Measurements from ENCODE around the gene RBBP4.

RBBP4 gene

DNA sequence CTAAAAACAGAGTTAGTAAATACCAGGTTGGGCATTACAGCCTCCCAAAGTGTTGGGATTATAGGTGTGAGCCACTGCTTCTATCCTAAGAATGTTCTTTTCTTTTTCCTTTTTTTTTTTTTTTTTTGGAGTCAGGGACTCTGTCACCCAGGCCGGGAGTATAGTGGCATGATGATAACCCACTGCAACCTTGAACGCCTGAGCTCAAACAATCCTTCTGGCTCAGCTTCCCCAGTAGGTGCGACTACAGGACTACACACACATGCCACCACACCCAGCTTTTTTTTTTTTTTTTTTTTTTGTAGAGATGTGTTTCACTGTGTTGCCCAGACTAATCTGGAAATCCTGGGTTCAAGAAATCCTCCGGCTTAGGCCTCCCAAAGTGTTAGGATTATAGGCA, 6.6 kb upstream of the RBBP4 start:
- TF ChIP-seq, protein P1, sequence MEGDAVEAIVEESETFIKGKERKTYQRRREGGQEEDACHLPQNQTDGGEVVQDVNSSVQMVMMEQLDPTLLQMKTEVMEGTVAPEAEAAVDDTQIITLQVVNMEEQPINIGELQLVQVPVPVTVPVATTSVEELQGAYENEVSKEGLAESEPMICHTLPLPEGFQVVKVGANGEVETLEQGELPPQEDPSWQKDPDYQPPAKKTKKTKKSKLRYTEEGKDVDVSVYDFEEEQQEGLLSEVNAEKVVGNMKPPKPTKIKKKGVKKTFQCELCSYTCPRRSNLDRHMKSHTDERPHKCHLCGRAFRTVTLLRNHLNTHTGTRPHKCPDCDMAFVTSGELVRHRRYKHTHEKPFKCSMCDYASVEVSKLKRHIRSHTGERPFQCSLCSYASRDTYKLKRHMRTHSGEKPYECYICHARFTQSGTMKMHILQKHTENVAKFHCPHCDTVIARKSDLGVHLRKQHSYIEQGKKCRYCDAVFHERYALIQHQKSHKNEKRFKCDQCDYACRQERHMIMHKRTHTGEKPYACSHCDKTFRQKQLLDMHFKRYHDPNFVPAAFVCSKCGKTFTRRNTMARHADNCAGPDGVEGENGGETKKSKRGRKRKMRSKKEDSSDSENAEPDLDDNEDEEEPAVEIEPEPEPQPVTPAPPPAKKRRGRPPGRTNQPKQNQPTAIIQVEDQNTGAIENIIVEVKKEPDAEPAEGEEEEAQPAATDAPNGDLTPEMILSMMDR (IDR thresholded peaks at IDR 0.05; ENCODE audit: borderline replicate concordance, insufficient read depth, low read depth, low read length) = no peak
- no peak overlapping the region for H3K4me3 ChIP-seq (ENCODE audit: low read depth, low read length)

DNA sequence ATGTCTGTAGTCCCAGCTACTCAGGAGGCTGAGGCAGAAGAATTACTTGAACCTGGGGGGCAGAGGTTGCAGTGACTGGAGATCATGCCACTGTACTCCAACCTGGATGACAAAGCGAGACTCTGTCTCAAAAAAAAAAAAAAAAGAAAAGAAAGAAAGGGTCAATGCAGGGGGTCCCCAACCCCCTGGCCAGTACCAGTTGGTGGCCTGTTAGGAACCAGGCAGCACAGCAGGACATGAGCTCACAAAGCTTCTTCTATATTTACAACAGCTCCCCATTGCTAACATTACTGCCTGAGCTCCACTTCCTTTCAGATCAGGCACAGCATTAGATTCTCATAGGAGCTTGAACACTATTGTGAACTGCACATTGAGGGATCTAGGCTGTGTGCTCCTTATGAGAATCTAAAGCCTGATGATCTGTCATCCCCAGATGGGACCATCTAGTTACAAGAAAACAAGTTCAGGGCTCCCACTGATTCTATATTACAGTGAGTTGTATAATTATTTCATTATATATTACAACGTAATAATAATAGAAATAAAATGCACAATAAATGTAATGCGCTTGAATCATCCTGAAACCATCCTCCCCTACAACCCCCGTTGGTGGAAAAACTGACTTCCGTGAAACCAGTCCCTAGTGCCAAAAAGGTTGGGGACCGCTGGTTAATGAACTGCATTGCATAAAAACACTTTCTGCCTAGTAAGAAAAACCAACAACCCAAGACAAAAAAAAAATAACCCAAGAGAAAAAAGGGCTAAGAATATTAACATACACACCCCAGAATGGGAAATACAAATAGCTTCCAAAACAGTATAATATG, 3.5 kb upstream of the RBBP4 start:
- TF ChIP-seq, protein P1 (IDR thresholded peaks at IDR 0.05; ENCODE audit: borderline replicate concordance, insufficient read depth, low read depth, low read length) = no peak
- H3K4me3 ChIP-seq (ENCODE audit: low read depth, low read length) = no peak overlapping the region

DNA sequence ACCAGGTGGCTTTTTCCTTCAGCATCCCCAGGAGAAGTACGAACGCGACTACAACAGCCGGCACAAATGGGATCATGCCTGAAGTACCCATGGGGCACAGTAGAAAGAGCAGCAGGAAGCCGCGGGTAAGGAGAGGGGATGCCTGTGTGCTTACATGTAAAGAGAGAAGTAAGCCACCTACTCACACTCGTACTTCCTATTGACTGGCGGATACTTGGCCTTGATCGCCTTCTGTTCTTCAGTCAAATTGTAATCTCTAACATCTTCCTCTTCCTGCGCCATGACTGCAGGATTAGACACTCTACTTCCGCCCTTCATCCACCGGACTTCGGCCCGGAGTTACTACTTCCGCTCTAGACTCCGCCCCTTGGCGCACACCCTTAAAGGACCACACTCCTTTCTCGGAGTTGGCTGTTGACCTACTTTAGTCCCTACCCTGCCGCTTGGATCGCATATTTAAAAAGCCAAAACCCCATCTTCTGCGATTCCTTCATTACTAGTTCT, 708 bp upstream of the RBBP4 start, which contains the start of gene ZBTB8OS:
Gene ZBTB8OS (minus strand): TSS at position 303 of the 504 bp plus-strand sequence. CDS start 21 bp downstream, at position 282.
- H3K4me3 ChIP-seq (ENCODE audit: low read depth, low read length) = peak within 1 kb of the TSS; percentile 80
- TF ChIP-seq, protein P1 (IDR thresholded peaks at IDR 0.05; ENCODE audit: borderline replicate concordance, insufficient read depth, low read depth, low read length) = no peak

GRCh38 chr1:32651461-32652073, 559 bp downstream of the RBBP4 start:
- TF ChIP-seq, protein P1 (IDR thresholded peaks at IDR 0.05; ENCODE audit: borderline replicate concordance, insufficient read depth, low read depth, low read length) = no peak
- peak overlapping the region; percentile 69 for H3K4me3 ChIP-seq (ENCODE audit: low read depth, low read length)

- H3K4me3 ChIP-seq (ENCODE audit: low read depth, low read length) = no peak overlapping the region
- TF ChIP-seq, protein P1 (IDR thresholded peaks at IDR 0.05; ENCODE audit: borderline replicate concordance, insufficient read depth, low read depth, low read length) = no peak
These were observed 1.4 kb downstream of the RBBP4 start for GRCh38 chr1:32652244-32652962.

DNA sequence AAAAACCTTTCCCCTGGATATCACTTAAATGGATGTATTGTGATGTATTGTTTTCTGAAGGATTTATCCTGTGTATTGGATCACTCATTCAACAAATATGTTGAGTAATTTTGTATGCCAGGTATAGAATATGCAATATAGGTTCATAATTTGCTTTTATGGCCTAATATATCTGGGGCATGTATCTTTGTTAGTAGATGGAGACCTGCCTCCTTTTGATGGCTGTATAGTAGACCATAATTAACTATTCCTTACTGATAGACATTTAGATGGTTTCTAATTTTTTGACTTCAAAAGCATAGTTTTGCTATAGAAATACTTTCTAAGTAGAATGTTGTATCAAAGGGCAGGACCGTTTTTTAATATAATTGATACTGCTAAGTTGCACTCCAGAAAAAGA, 8.6 kb downstream of the RBBP4 start:
- no peak overlapping the region for H3K4me3 ChIP-seq (ENCODE audit: low read depth, low read length)

More for the DNA sequence above, 8.6 kb downstream of the RBBP4 start:
- TF ChIP-seq, protein P1 (IDR thresholded peaks at IDR 0.05; ENCODE audit: borderline replicate concordance, insufficient read depth, low read depth, low read length) = no peak
